GM23248 (cell line): Measurements from ENCODE around the gene VPS13D. TPM values are rescaled to one million over a fixed set of nuclear protein-coding genes. Genes with fewer than 3 reads are reported as not detected.
A peak's percentile ranks its signal among the peaks of the same experiment; 100 is the strongest.

Source experiments
- DNase-seq: peaks from one replicate; pipeline ENCODE4 v3.0.0-alpha.2; 2015
- H2AFZ ChIP-seq: fragments of 200-600 bp; sonication (generic); 2 replicates; pipeline ENCODE4 v1.6.1; 2016; ENCODE audit warnings: antibody characterized with exemption
- H3F3A ChIP-seq: fragments of 200-600 bp; sonication (generic); 2 replicates; pipeline ENCODE4 v1.6.1; 2016; ENCODE audit warnings: mild to moderate bottlenecking, antibody characterized with exemption, mixed run types; ENCODE audit not compliant: insufficient read depth
- H3K27ac ChIP-seq: fragments of 200-600 bp; sonication (generic); 2 replicates; pipeline ENCODE4 v1.5.1; 2016; ENCODE audit warnings: mild to moderate bottlenecking
- H3K27me3 ChIP-seq: fragments of 200-600 bp; sonication (generic); replicated peaks from 2 replicates; pipeline ENCODE4 v1.6.1; 2016; ENCODE audit warnings: mild to moderate bottlenecking; ENCODE audit not compliant: insufficient read depth
- H3K36me3 ChIP-seq: fragments of 200-600 bp; sonication (generic); 2 replicates; pipeline ENCODE4 v1.6.1; 2016; ENCODE audit warnings: low read depth, mild to moderate bottlenecking
- H3K4me1 ChIP-seq: fragments of 200-600 bp; sonication (generic); 2 replicates; pipeline ENCODE4 v1.6.1; 2016; ENCODE audit warnings: mild to moderate bottlenecking; ENCODE audit not compliant: insufficient read depth
- H3K4me2 ChIP-seq: fragments of 200-600 bp; sonication (generic); one replicate; pipeline ENCODE4 v1.6.1; 2016; ENCODE audit warnings: mild to moderate bottlenecking; ENCODE audit not compliant: unreplicated experiment
- H3K4me3 ChIP-seq: fragments of 200-600 bp; sonication (generic); 2 replicates; pipeline ENCODE4 v1.5.1; 2016; ENCODE audit warnings: mild to moderate bottlenecking
- H3K79me2 ChIP-seq: fragments of 200-600 bp; sonication (generic); 2 replicates; pipeline ENCODE4 v1.6.1; 2016; ENCODE audit warnings: mild to moderate bottlenecking; ENCODE audit not compliant: insufficient read depth
- H3K9ac ChIP-seq: fragments of 200-600 bp; sonication (generic); 2 replicates; pipeline ENCODE4 v1.6.1; 2016; ENCODE audit warnings: mild to moderate bottlenecking
- H3K9me2 ChIP-seq: fragments of 200-600 bp; sonication (generic); 2 replicates; pipeline ENCODE4 v1.6.1; 2016; ENCODE audit warnings: mixed run types, mild to moderate bottlenecking, moderate library complexity; ENCODE audit not compliant: insufficient read depth
- H3K9me3 ChIP-seq: fragments of 200-600 bp; sonication (generic); one replicate; pipeline ENCODE4 v1.6.1; 2017; ENCODE audit warnings: low read depth
- H4K20me1 ChIP-seq: fragments of 200-600 bp; sonication (generic); 2 replicates; pipeline ENCODE4 v1.6.0; 2016; ENCODE audit not compliant: insufficient read depth
- EZH2 ChIP-seq: fragments of 200-600 bp; sonication (generic); IDR thresholded peaks from 2 replicates; pipeline ENCODE4 v1.6.1; 2018; ENCODE audit warnings: antibody characterized with exemption, mild to moderate bottlenecking; ENCODE audit not compliant: insufficient read depth, poor library complexity, severe bottlenecking
- EZH2phosphoT487 ChIP-seq: fragments of 200-600 bp; sonication (generic); IDR thresholded peaks from 2 replicates; pipeline ENCODE4 v1.6.1; 2018; ENCODE audit warnings: antibody characterized with exemption, moderate library complexity, mild to moderate bottlenecking, low read depth; ENCODE audit not compliant: insufficient read depth
- WGBS, 2 experiments: methylation state at CpG; one replicate each; pipeline ENCODE4 v1.1.6; 2015 to 2017; ENCODE audit warnings: low lambda C conversion rate in 2 of 2, low coverage in 1 of 2; ENCODE audit errors: missing lambda C conversion rate in 2 of 2; 5-methylcytosine and 5-hydroxymethylcytosine counted together
- in situ Hi-C: fragments of 300-500 bp; cut with MboI; formaldehyde crosslinking; loops from 2 replicates; pipeline ENCODE4 v1.15.0; 2020
- polyA plus RNA-seq: library from polyadenylated mRNA; unstranded; fragments of >200 nt; fragmentation: Nextera tagmentation; extraction: Ambion mirVana; gene quantifications from 2 replicates; pipeline ENCODE4 v1.2.1, GENCODE V29; 2016
- total RNA-seq: library from RNA; depleted of rRNA; stranded (reverse); fragments of >200 nt; shearing (Covaris generic); gene quantifications from 2 replicates; pipeline ENCODE4 v1.2.3, GENCODE V29; 2014

Gene VPS13D
- total and polyA plus RNA-seq, 2 experiments from 2014 or later = 6.8 to 16.4 TPM

DNA sequence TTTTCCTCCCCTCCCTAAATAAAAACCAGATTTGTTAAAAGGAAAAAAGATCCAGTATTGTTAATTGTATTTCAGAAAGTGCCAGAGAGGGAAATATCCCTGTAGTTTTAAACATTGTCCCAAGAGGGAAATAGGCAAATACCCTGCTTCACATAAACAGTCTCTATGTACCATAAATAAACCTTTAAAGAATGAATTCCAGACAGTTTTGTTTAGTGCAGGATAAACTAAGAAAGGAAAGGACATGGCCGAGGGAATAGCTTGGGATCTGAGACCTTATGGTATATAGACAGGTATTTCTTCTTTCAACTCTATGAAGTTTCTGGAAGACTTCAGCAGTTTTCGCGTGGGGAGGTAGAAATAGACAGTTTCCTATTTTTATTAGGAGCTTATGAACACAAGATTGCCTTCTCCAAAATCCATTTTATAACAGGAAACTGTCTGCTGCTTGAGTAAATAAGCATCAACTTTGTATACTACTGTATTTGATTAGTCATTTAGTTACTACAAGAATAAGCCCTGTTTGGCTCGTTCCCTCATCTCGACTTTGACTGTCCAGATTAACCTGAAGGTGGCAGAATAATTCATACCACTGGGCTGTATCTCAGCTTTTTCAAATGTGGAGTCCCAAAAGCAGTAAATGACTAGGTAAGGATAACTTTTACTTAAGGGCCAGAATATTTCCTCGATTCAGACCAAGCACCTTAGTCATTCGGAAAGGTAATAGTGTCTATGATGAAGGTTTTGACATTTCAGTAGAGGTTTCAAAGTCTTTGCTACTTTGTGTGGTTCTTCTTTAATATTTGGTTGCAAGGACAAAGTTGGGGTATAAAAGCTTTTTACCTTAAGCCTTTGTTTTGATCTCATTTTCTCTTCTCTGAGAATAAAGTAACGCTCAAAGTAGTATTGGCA is 177.5 kb downstream of the VPS13D start:
- no peaks in the 10 kb centered on the region for H3K9me3 ChIP-seq
- no peak overlapping the region for H3K4me3 ChIP-seq
- no peaks in the 10 kb centered on the region for H3K9me2 ChIP-seq
- H3K27me3 ChIP-seq = no peaks in the 10 kb centered on the region
- peak overlapping the region; percentile 37 for H3K4me2 ChIP-seq
- peak overlapping the region; percentile 65 for H3K27ac ChIP-seq
- in situ Hi-C loops = loop anchor here (10.0 kb wide), 1 partner anchor 207 kb away; the partner anchor contains the start of gene DHRS3
- 38 to 45% methylated on average over 8 of the region's 8 CpGs for WGBS, 2 experiments
- TF ChIP-seq EZH2 (no peak), EZH2phosphoT487 (no peak)
- peak overlapping the region; percentile 14; the same call in 1 of the 2 replicates for H2AFZ ChIP-seq
- peaks cover 24% of the 10 kb centered on the region; the same call in 1 of the 2 replicates for H3K36me3 ChIP-seq
- H4K20me1 ChIP-seq = no peaks in the 10 kb centered on the region
- H3K79me2 ChIP-seq = no peaks in the 10 kb centered on the region
- peaks cover 17% of the 10 kb centered on the region for H3F3A ChIP-seq
- H3K4me1 ChIP-seq = peaks cover 20% of the 10 kb centered on the region
- H3K9ac ChIP-seq = peak overlapping the region; percentile 50
- peak; percentile 85 for DNase-seq

DNA sequence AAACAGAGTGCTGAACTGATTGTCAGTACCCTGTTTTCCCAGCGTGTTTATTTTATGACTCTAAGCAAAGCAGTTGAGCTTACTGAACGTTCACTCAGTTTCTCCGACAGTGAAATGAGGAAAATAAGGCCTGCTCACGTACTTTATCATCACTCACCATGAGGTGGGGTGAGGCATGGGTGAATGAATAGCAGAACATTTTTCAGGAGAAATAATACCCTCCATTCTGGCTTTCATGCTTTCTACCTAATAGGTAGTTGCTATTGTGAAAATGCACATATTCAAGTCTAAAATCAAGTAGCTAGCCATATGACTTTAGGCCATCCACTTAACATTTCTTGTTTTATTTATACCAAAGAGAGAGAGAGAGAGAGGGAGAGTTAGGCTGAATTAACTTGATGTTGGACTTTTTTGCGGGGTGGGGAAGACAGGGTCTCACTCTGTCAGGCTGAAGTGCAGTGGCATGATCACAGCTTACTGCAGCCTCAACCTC is 178.2 kb downstream of the VPS13D start:
- DNase-seq = no peak
- TF ChIP-seq EZH2phosphoT487 (no peak), EZH2 (no peak)
- no peak overlapping the region for H3K4me3 ChIP-seq
- peaks cover 17% of the 10 kb centered on the region for H3F3A ChIP-seq
- no peaks in the 10 kb centered on the region for H3K9me2 ChIP-seq
- no peak overlapping the region for H3K4me2 ChIP-seq
- no peak overlapping the region for H3K27ac ChIP-seq
- no peaks in the 10 kb centered on the region for H3K27me3 ChIP-seq
- no peaks in the 10 kb centered on the region for H4K20me1 ChIP-seq
- no peaks in the 10 kb centered on the region for H3K79me2 ChIP-seq
- H3K4me1 ChIP-seq = peaks cover 20% of the 10 kb centered on the region
- peaks cover 24% of the 10 kb centered on the region; the same call in 1 of the 2 replicates for H3K36me3 ChIP-seq
- H3K9me3 ChIP-seq = no peaks in the 10 kb centered on the region
- no peak overlapping the region for H3K9ac ChIP-seq
- in situ Hi-C loops = loop anchor here (10.0 kb wide), 1 partner anchor 207 kb away; the partner anchor contains the start of gene DHRS3
- WGBS, 2 experiments = 83 to 85% methylated on average over 5 of the region's 5 CpGs
- H2AFZ ChIP-seq = no peak overlapping the region

DNA sequence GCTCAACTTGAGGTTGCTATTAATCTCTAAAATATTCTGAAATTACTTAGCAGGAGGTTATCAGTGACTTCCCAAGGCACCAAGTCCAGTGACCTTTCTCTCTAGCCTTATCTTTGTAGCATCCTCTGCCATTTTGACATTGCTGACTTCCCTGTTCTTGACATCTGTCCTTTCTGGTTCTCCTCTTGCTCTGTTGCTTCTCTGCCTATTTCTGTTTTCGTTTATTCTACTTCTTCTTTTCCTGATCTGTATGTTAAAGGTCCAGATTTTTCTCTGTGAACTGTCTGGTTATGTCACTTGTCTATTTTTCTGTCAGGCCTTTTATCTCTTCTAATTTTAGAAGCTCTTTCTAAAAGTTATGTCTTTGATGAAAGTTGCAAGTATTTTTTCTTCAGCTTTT is 178.8 kb downstream of the VPS13D start:
- Histone ChIP-seq H3K27ac (no peak overlapping the region), H3K36me3 (peaks cover 18% of the 10 kb centered on the region; the same call in 1 of the 2 replicates), H4K20me1 (no peaks in the 10 kb centered on the region), H3K4me1 (peaks cover 20% of the 10 kb centered on the region), H3K4me2 (no peak overlapping the region), H3K27me3 (no peaks in the 10 kb centered on the region), H3K9ac (no peak overlapping the region), H3F3A (peaks cover 17% of the 10 kb centered on the region), H2AFZ (no peak overlapping the region), H3K4me3 (no peak overlapping the region), H3K79me2 (no peaks in the 10 kb centered on the region), H3K9me2 (no peaks in the 10 kb centered on the region), H3K9me3 (no peaks in the 10 kb centered on the region)
- TF ChIP-seq EZH2 (no peak), EZH2phosphoT487 (no peak)
- in situ Hi-C loops = loop anchor here (10.0 kb wide), 1 partner anchor 206 kb away; the partner anchor contains the start of gene DHRS3
- WGBS, 2 experiments = 35 to 48% methylated on average over 1 of the region's 1 CpG
- no peak for DNase-seq

DNA sequence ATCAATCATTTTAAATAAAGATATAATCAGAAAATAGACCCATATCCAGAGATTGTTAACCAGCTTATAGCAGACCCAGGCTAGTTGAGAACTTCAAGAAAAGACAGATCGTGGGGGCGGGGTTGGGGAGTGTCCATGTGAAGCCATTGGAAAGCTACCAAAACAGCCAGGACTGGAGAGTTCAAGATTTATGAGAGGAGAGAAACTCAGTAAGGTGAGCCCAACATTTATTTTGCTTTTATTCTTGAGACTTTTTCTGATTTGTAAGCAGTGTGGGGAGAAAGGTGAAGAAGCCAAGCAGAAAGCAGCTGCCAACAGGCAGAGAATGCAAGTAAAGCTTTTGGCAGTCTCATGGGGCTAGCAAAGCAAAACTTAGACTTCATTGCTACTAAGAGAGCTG is 179.9 kb downstream of the VPS13D start:
- no peaks in the 10 kb centered on the region for H3K9me2 ChIP-seq
- no peaks in the 10 kb centered on the region for H3K79me2 ChIP-seq
- in situ Hi-C loops = loop anchor here (10.0 kb wide), 1 partner anchor 205 kb away; the partner anchor contains the start of gene DHRS3
- 86 to 90% methylated on average over 2 of the region's 2 CpGs for WGBS, 2 experiments
- H2AFZ ChIP-seq = no peak overlapping the region
- TF ChIP-seq EZH2phosphoT487 (no peak), EZH2 (no peak)
- peaks cover 20% of the 10 kb centered on the region for H3K4me1 ChIP-seq
- H3K27me3 ChIP-seq = no peaks in the 10 kb centered on the region
- H3F3A ChIP-seq = peaks cover 19% of the 10 kb centered on the region
- no peaks in the 10 kb centered on the region for H4K20me1 ChIP-seq
- H3K4me2 ChIP-seq = no peak overlapping the region
- no peak overlapping the region for H3K9ac ChIP-seq
- DNase-seq = no peak
- no peaks in the 10 kb centered on the region for H3K9me3 ChIP-seq
- no peak overlapping the region for H3K4me3 ChIP-seq
- H3K27ac ChIP-seq = no peak overlapping the region
- peaks cover 10% of the 10 kb centered on the region; the same call in 1 of the 2 replicates for H3K36me3 ChIP-seq
